ENCODE data around the gene CCDC169. TPM values are rescaled to one million over a fixed set of nuclear protein-coding genes. Genes with fewer than 3 reads are reported as not detected.

CCDC169 gene
- total and polyA plus RNA-seq, 2 of the 13 experiments (the other 11 are each of a cell fraction or from before 2014, with no cell fraction given) = 0.25 to 0.33 TPM

GRCh38 chr13:36344886-36345437 is 47.3 kb upstream of the CCDC169 start (continued):
- TF ChIP-seq MNT (IDR thresholded peaks at IDR 0.05) (no peak), ELK4 (CRISPR knock-in tag; IDR thresholded peaks at IDR 0.05; ENCODE audit: borderline replicate concordance) (no peak), FUBP1 (CRISPR knock-in tag; IDR thresholded peaks at IDR 0.05; ENCODE audit: borderline replicate concordance) (no peak), SCMH1 (CRISPR knock-in tag; IDR thresholded peaks at IDR 0.05; ENCODE audit: borderline replicate concordance) (no peak), CREM (IDR thresholded peaks at IDR 0.05) (no peak), CREM (CRISPR knock-in tag; IDR thresholded peaks at IDR 0.05) (no peak), ZNF547 (CRISPR knock-in tag; IDR thresholded peaks at IDR 0.05) (no peak), KDM5A (IDR thresholded peaks at IDR 0.05; ENCODE audit: borderline replicate concordance, low read length) (no peak)

DNA sequence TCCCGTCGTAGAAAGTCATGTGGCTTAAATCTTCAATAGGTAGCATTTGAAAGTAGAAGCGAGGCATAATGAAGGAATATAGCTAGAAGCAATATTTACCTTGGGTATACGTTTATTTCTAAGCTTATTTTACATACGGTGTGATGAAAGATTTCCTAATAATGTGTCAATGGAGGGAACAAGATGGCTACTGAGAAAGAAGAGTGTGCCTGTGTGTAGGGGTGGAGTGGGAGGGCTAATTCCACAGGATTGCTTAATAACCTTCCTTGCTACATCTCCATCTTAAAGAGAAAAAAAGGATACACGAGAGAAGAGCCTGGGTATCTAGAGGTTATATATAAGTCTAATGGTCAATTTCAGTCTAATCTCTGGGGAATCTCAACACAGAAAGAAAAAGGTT is 46.6 kb upstream of the CCDC169 start:
- no peak for FAIRE-seq
- BruUV-seq (replicated peaks) = no TSS peak
- H3K4me2 ChIP-seq (ENCODE audit: low read depth, low read length) = peak overlapping the region; percentile 27; the same call in 1 of the 2 replicates
- H3K27me3 ChIP-seq (ENCODE audit: control insufficient read depth in 1 of 2, insufficient read depth in 2 of 2, low read length in 2 of 2) = no peaks in the 10 kb centered on the region
- intact Hi-C loops (cut with micrococcal nuclease; ENCODE audit: unreplicated experiment) (no loop called here), in situ Hi-C loops (cut with HindIII; ENCODE audit: extremely low pct_ligation_motif_present, low pct_unique_long_range_greater_than_20kb) (no loop called here)
- H3K4me3 ChIP-seq (replicated peaks in 1 of 3; ENCODE audit: insufficient read depth in 1 of 3, low read depth in 2 of 3, low read length in 3 of 3) = peak overlapping the region in 1 of 3 experiments; percentile 7; a peak in 1 of 6 replicates
- H3K4me1 ChIP-seq (ENCODE audit: insufficient read depth, low read length) = peaks cover 23% of the 10 kb centered on the region
- H3K9me3 ChIP-seq (ENCODE audit: low read length) = no peaks in the 10 kb centered on the region
- peaks cover 46% of the 10 kb centered on the region for H3K79me2 ChIP-seq (ENCODE audit: insufficient read depth, low read length)
- no peaks in the 10 kb centered on the region for H3K36me3 ChIP-seq (replicated peaks in 1 of 2; ENCODE audit: control insufficient read depth in 1 of 2, insufficient read depth in 2 of 2, low read length in 2 of 2)
- WGBS (ENCODE audit: low lambda C conversion rate) = 48% methylated on average over 6 of the region's 6 CpGs
- ATAC-seq = no peak
- no peaks in the 10 kb centered on the region for H4K20me1 ChIP-seq (ENCODE audit: insufficient read depth, low read length)
- H3K9ac ChIP-seq (ENCODE audit: insufficient read depth, low read depth, low read length) = no peak overlapping the region
- POLR2A ChIA-PET = no interaction called here
- DNase-seq (ENCODE audit: low spot score) = no peak
- no peak overlapping the region for H2AFZ ChIP-seq (ENCODE audit: low read length)
- no peak overlapping the region for H3K27ac ChIP-seq (ENCODE audit: extremely low read length, insufficient read depth, low read length)
- CTCF ChIA-PET (ENCODE audit: low intra/inter-chr PET ratio, low total read pairs) = no interaction called here
- TF ChIP-seq ZNF121 (CRISPR knock-in tag; IDR thresholded peaks at IDR 0.05) (no peak), CEBPB (IDR thresholded peaks at IDR 0.05; ENCODE audit: borderline replicate concordance, low read depth, low read length) (0 out of 2 replicates have a peak, but pooled peaks have one; percentile 22), ZNF841 (CRISPR knock-in tag; IDR thresholded peaks at IDR 0.05; ENCODE audit: borderline replicate concordance) (no peak), ZNF644 (CRISPR knock-in tag; IDR thresholded peaks at IDR 0.05; ENCODE audit: low read depth) (0 out of 2 replicates have a peak, but pooled peaks have one; percentile 6), ZSCAN25 (CRISPR knock-in tag; IDR thresholded peaks at IDR 0.05) (peak; percentile 95), ZNF282 (IDR thresholded peaks at IDR 0.05; ENCODE audit: partially characterized antibody) (no peak)
- TF ChIP-seq, protein P1, sequence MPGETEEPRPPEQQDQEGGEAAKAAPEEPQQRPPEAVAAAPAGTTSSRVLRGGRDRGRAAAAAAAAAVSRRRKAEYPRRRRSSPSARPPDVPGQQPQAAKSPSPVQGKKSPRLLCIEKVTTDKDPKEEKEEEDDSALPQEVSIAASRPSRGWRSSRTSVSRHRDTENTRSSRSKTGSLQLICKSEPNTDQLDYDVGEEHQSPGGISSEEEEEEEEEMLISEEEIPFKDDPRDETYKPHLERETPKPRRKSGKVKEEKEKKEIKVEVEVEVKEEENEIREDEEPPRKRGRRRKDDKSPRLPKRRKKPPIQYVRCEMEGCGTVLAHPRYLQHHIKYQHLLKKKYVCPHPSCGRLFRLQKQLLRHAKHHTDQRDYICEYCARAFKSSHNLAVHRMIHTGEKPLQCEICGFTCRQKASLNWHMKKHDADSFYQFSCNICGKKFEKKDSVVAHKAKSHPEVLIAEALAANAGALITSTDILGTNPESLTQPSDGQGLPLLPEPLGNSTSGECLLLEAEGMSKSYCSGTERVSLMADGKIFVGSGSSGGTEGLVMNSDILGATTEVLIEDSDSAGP (CRISPR knock-in tag; IDR thresholded peaks at IDR 0.05; ENCODE audit: borderline replicate concordance) = 0 out of 2 replicates have a peak, but pooled peaks have one; percentile 3
- TF ChIP-seq, protein P2, sequence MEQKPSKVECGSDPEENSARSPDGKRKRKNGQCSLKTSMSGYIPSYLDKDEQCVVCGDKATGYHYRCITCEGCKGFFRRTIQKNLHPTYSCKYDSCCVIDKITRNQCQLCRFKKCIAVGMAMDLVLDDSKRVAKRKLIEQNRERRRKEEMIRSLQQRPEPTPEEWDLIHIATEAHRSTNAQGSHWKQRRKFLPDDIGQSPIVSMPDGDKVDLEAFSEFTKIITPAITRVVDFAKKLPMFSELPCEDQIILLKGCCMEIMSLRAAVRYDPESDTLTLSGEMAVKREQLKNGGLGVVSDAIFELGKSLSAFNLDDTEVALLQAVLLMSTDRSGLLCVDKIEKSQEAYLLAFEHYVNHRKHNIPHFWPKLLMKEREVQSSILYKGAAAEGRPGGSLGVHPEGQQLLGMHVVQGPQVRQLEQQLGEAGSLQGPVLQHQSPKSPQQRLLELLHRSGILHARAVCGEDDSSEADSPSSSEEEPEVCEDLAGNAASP (CRISPR knock-in tag; IDR thresholded peaks at IDR 0.05; ENCODE audit: borderline replicate concordance) = no peak
